C4-2B (cell line): ENCODE measurements around the gene ZFYVE28.
"Not testable (repeated sequence)": the region's sequence is repeated elsewhere in the genome, so short reads cannot be mapped to it uniquely, and the experiment has no call there.

Experiments
- H3K27ac ChIP-seq: fragments of 450-650 bp; 2 replicates; pipeline ENCODE4 v1.5.1; 2017
- CTCF ChIP-seq: fragments of 450-650 bp; conservative IDR thresholded peaks from 2 replicates; pipeline ENCODE4 v1.5.1; 2017; ENCODE audit warnings: mild to moderate bottlenecking
- ZFX ChIP-seq: fragments of 450-650 bp; IDR thresholded peaks from 2 replicates; pipeline ENCODE4 v1.6.1; 2017

The ZFYVE28 gene

GRCh38 chr4:2388429-2389182 is 29.8 kb downstream of the ZFYVE28 start:
- no peak overlapping the region for H3K27ac ChIP-seq
- no peak for TF ChIP-seq CTCF
- TF ChIP-seq ZFX: no peak

- H3K27ac ChIP-seq: no peak overlapping the region
- TF ChIP-seq CTCF (no peak), ZFX (no peak)
Observed at GRCh38 chr4:2387829-2388228, 30.6 kb downstream of the ZFYVE28 start.

- H3K27ac ChIP-seq: no peak overlapping the region
- no peak for TF ChIP-seq ZFX
- no peak for TF ChIP-seq CTCF
Observed at GRCh38 chr4:2387218-2387617, 31.2 kb downstream of the ZFYVE28 start.

GRCh38 chr4:2386717-2387116 is 31.7 kb downstream of the ZFYVE28 start:
- TF ChIP-seq ZFX (no peak), CTCF (no peak)
- H3K27ac ChIP-seq: no peak overlapping the region

- TF ChIP-seq CTCF (no peak), ZFX (no peak)
Observed at GRCh38 chr4:2385516-2385915, 32.9 kb downstream of the ZFYVE28 start.

GRCh38 chr4:2384245-2384644 is 34.2 kb downstream of the ZFYVE28 start:
- H3K27ac ChIP-seq: no peak overlapping the region
- no peak for TF ChIP-seq ZFX
- TF ChIP-seq CTCF: no peak

More at GRCh38 chr4:2385516-2385915, 32.9 kb downstream of the ZFYVE28 start:
- no peak overlapping the region for H3K27ac ChIP-seq

GRCh38 chr4:2383760-2384159 is 34.7 kb downstream of the ZFYVE28 start:
- TF ChIP-seq CTCF: no peak
- no peak for TF ChIP-seq ZFX
- no peak overlapping the region for H3K27ac ChIP-seq

- not testable (repeated sequence) for H3K27ac ChIP-seq
Observed at GRCh38 chr4:2383220-2383631, 35.2 kb downstream of the ZFYVE28 start.

- H3K27ac ChIP-seq: not testable (repeated sequence)
Observed at GRCh38 chr4:2382769-2383202, 35.7 kb downstream of the ZFYVE28 start.

GRCh38 chr4:2380589-2380988 is 37.9 kb downstream of the ZFYVE28 start:
- H3K27ac ChIP-seq: not testable (repeated sequence)
